HUDEP-2 (cell line): ENCODE data around the gene PORCN.
A peak's percentile ranks its signal among the peaks of the same experiment; 100 is the strongest.
"Not testable (repeated sequence)": the region's sequence is repeated elsewhere in the genome, so short reads cannot be mapped to it uniquely, and the experiment has no call there.

ENCODE experiments used
- DNase-seq, 76 experiments: peaks; one replicate each; lab custom pipeline; 2025; ENCODE audit not compliant: unreplicated experiment in 76 of 76; lab: John Stamatoyannopoulos, UW

The PORCN gene

DNA sequence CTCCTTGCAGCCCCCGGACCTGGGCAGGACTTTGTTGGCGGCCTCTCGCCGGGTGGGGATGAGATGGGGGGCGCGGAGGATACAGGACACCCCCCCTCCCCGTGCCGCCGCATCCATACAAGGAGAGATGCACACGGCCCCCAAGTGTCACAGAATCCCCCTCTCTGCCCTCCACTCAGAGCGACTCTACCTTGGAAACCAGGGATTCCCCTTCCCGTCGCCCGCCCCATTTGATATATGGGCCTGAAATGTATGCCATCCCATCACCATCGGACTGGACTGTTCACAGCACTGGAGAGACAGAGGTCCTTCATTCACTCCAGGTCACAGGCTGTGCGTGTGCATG lies 426 bp downstream of the PORCN start:
- no peak for DNase-seq

DNA sequence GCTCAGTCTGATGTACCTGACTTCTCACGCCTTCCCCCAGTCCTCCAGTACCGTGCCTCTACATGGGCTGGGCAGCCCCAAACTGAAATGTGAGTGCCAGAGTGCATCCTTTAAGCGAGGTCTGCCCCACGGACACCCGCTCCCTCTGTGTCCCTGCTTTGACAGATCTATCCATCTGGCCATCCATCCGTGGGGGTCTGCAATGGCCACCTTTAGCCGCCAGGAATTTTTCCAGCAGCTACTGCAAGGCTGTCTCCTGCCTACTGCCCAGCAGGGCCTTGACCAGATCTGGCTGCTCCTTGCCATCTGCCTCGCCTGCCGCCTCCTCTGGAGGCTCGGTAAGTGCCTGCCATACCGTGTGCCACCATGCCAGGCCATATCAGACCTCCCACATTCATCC lies 827 bp downstream of the PORCN start:
- DNase-seq = no peak

DNA sequence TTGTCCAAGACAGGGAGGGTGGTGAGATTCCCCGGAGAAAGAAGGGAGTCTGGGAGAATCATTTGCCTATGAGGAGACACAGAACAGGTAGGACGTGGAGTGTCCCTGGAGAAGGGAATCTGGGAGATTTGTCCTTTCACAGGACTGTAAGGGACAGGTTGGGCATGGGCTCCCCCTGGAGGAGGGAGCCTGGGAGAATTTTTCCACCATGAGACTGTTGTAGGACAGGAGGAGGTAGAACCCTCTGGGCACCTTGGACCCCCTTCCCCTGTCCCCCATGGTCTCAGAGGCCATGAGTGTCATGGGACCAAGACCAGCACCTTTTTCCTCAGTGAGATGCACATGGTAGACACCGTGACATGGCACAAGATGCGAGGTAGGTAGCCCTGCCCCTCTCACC lies 2.8 kb downstream of the PORCN start:
- DNase-seq = peak in 1 of 76 experiments; percentile 23

DNA sequence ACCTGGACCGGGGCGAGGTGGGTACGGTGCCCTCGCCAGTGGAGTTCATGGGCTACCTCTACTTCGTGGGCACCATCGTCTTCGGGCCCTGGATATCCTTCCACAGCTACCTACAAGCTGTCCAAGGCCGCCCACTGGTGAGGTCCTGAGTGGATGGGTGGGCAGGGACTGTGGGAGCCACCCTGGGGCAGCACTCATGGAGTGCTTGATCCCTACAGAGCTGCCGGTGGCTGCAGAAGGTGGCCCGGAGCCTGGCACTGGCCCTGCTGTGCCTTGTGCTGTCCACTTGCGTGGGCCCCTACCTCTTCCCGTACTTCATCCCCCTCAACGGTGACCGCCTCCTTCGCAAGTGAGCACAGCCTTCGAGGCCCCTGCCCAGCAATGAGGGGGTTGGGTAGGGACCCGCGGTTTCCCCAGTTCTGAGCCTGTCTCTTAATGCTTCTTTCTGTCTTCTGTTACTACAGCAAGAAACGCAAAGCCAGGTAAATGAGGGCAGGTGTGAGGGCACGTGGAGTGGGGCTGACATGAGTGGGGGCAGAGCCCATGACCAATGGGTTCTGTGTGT lies 3.7 kb downstream of the PORCN start:
- no peak for DNase-seq

- DNase-seq = no peak
Observed at GRCh38 chrX:48513670-48514069, 4.9 kb downstream of the PORCN start.

- no peak for DNase-seq
Observed at GRCh38 chrX:48514126-48514806, 5.5 kb downstream of the PORCN start.

DNA sequence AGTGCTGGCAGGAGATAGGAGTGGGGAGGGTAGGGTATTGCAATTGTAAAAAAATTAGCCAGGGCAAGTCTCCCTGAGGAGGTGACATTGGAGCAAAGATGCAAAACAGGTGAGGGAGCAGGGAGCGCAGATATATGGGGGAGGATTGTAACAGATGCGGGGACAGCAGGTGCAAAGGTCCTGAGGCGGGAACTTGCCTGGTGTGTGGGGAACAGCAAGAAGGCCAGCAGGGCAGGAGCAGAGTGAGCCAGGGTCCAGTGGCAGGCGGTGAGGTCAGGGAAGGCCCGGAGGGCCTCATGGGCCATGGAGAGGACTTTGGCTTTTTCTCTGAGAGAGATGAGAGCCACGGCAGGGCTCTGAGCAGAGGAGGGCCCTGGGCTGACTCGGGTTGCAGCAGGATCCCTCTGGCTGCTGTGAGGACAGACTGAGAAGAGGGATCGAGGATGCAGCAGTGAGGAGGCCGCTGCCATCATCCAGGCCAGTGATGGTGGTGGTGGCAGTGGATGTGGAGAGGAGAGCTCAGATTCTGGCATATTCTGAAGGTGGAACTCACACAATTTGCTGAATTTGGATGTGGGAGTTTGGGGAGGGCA lies 6.2 kb downstream of the PORCN start:
- no peak for DNase-seq

DNA sequence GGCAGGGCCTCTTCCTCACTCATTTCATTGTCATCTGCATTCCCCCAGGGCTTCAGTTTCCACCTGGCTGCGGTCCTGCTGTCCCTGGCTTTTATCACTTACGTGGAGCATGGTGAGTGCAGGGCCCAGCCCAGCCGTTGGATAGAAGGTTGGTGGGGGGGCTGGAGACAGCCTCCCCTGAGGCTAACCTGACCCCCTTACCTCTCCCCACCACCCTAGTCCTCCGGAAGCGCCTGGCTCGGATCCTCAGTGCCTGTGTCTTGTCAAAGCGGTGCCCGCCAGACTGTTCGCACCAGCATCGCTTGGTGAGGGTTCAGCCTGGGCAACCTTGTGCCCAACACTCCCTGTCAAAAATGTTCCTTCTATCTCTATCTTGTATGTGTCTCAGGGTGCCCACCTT lies 7.0 kb downstream of the PORCN start:
- no peak for DNase-seq

DNA sequence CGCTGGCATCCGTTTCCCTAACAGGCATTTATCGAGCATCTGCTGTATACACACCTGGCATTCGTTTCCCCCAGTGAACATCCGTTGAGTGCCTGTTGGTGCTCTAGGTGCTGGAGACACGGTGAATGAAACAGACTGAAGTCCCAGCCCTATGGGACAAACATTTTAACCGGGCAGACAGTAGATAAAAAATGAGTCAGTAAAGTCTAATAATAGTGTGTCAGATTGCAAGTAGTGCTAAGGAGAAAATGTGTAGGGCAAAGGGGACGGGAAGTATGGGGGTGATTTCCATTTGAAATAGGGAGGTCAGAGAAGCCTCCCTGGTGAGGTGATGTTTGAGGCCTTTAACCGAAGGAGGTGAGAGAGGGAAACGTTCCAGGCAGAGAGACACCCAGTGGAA lies 7.5 kb downstream of the PORCN start:
- DNase-seq = no peak

- no peak for DNase-seq
Observed at GRCh38 chrX:48516987-48517386, 8.2 kb downstream of the PORCN start.

DNA sequence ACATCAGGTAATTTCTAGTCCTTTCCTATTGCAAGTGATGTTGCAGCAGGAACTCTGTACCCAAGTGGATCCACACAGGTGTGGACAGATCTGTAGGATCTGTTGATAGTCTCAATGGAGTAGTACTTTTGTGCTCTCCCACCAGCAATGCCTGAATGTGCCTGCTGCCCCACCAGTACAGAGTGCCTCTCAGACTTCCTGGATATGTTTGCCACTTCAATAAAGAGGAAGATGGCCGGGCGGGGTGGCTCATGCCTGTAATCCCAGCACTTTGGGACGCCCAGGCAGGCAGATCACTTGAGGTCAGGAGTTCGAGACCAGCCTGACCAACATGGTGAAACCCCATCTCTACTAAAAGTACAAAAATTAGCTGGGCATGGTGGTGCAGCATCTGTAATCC lies 10.7 kb downstream of the PORCN start:
- not testable (repeated sequence) for DNase-seq

DNA sequence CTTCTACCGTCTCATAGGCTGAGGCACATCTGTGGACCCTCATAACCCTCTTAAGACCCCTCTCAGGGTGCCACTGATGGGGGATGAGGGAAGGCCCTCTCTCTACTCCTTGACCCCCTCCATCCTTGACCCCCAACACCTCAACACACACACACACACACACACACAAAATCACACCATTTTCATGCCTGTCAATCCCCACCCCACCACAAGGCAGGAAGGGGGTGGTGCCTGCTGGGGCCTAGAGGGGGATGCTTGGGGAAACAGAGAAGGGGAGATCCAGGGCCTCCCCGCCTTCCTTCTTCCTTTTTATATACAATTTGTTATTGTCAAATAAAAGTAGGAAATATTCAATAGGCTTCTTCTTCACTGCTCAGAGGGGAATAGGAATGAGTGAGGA lies 11.7 kb downstream of the PORCN start:
- DNase-seq = no peak

DNA sequence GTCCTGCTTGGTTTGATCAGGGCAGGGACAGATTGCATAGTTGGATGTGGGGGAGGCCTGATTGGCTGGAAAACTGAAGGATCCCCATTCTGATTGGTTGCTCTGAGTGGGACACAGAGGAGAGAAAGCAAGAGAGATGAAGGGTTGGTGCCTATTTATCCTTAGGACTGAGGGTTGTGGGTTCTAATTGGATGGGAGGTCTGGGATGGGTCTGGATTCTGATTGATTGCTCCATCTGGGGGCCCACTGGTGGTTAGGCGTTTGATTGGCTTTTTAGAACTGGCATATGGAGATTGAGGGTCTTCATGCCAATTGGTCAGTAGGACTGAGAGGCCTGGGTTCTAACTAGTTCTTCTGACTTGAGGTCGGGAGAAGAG lies 12.2 kb downstream of the PORCN start:
- DNase-seq = no peak

DNA sequence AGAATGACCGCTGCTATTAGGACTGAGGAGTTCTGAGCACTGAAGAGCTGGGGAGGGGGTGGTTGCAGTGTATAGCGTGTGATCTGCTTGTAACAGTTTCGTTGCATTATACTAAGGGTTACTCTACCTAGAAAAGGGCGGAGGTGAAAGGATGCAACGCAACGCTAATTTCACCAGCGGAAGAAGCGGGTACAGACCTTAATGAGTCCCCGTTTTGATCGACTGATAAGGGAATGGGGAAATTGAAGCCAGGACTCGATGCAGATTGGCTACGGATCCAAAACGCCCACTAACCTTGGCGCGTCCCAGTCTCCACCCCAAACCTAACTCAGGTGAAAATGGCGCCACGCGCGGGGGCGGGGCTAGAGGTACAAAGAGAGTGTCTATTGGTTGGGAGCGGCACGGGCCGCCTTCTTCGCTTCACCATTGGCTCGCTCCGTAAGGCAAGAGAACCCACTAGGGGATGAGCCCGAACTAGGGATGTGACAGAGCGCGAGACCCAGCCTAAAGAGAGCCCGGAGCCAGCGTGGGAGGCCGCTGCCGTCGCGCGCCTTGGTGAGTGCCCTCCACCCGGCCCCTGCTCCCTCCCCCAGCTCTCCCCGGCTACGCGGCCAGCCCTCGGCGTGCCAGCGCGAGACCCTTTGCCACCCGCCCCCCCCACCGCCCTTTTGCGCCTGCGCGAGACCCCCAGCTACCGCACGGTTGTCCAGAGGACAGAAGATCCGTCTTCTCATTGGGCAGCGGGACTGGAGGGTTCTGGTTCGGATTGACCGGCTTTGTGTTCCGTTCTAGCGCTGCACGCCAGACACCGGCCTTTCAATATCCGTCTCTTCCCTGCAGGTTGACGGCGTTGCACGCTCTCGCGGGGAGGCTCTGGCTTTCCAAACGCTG lies 12.8 kb downstream of the PORCN start, which contains the start of gene EBP:
Gene EBP, plus strand, starts transcription at position 456 of the 891 bp plus-strand sequence. CDS start 1,964 bp downstream, outside the sequence.
- peak in 75 of 76 experiments; percentile 9 to 95 (median 85) for DNase-seq

DNA sequence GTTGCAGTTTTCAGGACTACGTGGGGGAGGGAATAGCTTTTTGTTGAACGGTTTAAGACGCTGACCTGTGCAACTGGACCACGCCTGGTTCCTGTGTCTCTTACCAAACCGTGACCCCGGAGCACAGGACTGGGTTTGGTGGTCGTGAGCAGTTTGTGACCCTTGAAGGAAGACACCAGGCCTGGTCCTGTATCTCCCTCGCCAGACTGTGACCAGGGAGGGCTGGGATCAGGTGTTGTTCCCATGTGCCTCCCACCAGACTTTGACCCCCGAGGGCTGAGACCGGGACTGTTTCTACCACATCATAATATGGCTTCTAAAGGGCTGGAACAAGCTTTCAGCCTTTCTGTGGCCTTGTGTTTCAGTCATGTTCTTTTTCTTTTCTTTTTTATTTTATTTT lies 13.5 kb downstream of the PORCN start:
- DNase-seq = no peak

GRCh38 chrX:48523682-48524081 lies 14.9 kb downstream of the PORCN start:
- no peak for DNase-seq

GRCh38 chrX:48525853-48526252 lies 17.1 kb downstream of the PORCN start:
- not testable (repeated sequence) for DNase-seq

GRCh38 chrX:48530736-48531135 lies 21.9 kb downstream of the PORCN start:
- no peak for DNase-seq

- DNase-seq = peak in 55 of 76 experiments; percentile 2 to 77 (median 32)
Observed at GRCh38 chrX:48531358-48531959, 22.7 kb downstream of the PORCN start.

GRCh38 chrX:48532161-48532560 lies 23.4 kb downstream of the PORCN start:
- no peak for DNase-seq

- DNase-seq = no peak
Observed at GRCh38 chrX:48533165-48533564, 24.4 kb downstream of the PORCN start.
